SK-N-SH (cell line): Measurements from ENCODE around the gene WDFY1. TPM values are rescaled to one million over a fixed set of nuclear protein-coding genes. Genes with fewer than 3 reads are reported as not detected.
A peak's percentile ranks its signal among the peaks of the same experiment; 100 is the strongest.

Experiments used
- CTCF ChIA-PET: fragments of 300-600, 350-600 bp; formaldehyde crosslinking; extraction: SDS; loops from one replicate; lab custom pipeline; 2021; lab: Yijun Ruan, JAX
- POLR2A ChIA-PET: fragments of 350-600 bp; sonication (Branson Sonifier 250); formaldehyde crosslinking; extraction: SDS; loops from one replicate; lab custom pipeline; 2020; ENCODE audit warnings: antibody characterized with exemption, inconsistent platforms; lab: Yijun Ruan, JAX
- DNase-seq: peaks from one replicate; pipeline ENCODE4 v3.0.0; 2012
- H2AFZ ChIP-seq: fragments of 200-600 bp; sonication (generic); 2 replicates; pipeline ENCODE4 v1.8.1; 2016; ENCODE audit warnings: antibody characterized with exemption, mild to moderate bottlenecking, low read depth
- H3F3A ChIP-seq: fragments of 200-600 bp; sonication (generic); replicated peaks from 2 replicates; pipeline ENCODE3; 2016; ENCODE audit warnings: antibody characterized with exemption, mild to moderate bottlenecking; ENCODE audit not compliant: insufficient read depth
- H3K27ac ChIP-seq, 2 experiments: fragments of 200-500 bp in 1 of 2; fragments of 200-600 bp in 1 of 2; sonication (Bioruptor generic) in 1 of 2; sonication (generic), shearing (Covaris generic) in 1 of 2; 2 replicates each; pipeline versions ENCODE4 v1.5.1 to v1.6.1; 2014 to 2016; ENCODE audit warnings: low read depth in 2 of 2, inconsistent platforms in 1 of 2, low read length in 1 of 2, mild to moderate bottlenecking in 1 of 2, mixed read lengths in 1 of 2
- H3K27me3 ChIP-seq: fragments of 200-600 bp; sonication (generic), shearing (Covaris generic); 2 replicates; pipeline ENCODE4 v1.6.1; 2016; ENCODE audit warnings: mixed run types; ENCODE audit not compliant: insufficient read depth
- H3K36me3 ChIP-seq, 2 experiments: fragments of 200-500 bp in 1 of 2; fragments of 200-600 bp in 1 of 2; sonication (Bioruptor generic) in 1 of 2; sonication (generic) in 1 of 2; replicated peaks in 1 of 2; 2 replicates each; pipeline versions ENCODE3 to v1.5.1; 2014 to 2016; ENCODE audit warnings: low read length in 1 of 2, mild to moderate bottlenecking in 1 of 2; ENCODE audit not compliant: insufficient read depth in 2 of 2, control insufficient read depth in 1 of 2
- H3K4me1 ChIP-seq, 2 experiments: fragments of 200-500 bp in 1 of 2; fragments of 200-600 bp in 1 of 2; sonication (Bioruptor generic) in 1 of 2; sonication (generic), shearing (Covaris generic) in 1 of 2; 2 replicates each; pipeline versions ENCODE4 v1.5.1 to v1.6.1; 2014 to 2016; ENCODE audit warnings: low read depth in 1 of 2, low read length in 1 of 2, mixed run types in 1 of 2; ENCODE audit not compliant: insufficient read depth in 2 of 2, control insufficient read depth in 1 of 2
- H3K4me2 ChIP-seq: fragments of 200-600 bp; sonication (generic), shearing (Covaris generic); 2 replicates; pipeline ENCODE4 v1.6.1; 2017; ENCODE audit warnings: mixed run types
- H3K4me3 ChIP-seq, 2 experiments: fragments of 200-500 bp in 1 of 2; fragments of 200-600 bp in 1 of 2; sonication (Bioruptor generic) in 1 of 2; sonication (generic), shearing (Covaris generic) in 1 of 2; 2 replicates each; pipeline versions ENCODE4 v1.5.1 to v1.8.1; 2014 to 2016; ENCODE audit warnings: low read depth in 2 of 2, inconsistent platforms in 1 of 2, low read length in 1 of 2, mild to moderate bottlenecking in 1 of 2, mixed read lengths in 1 of 2, moderate library complexity in 1 of 2
- H3K79me2 ChIP-seq: fragments of 200-600 bp; sonication (generic); 2 replicates; pipeline ENCODE4 v1.8.1; 2017; ENCODE audit warnings: mild to moderate bottlenecking; ENCODE audit not compliant: insufficient read depth
- H3K9ac ChIP-seq: fragments of 200-600 bp; sonication (generic); 2 replicates; pipeline ENCODE4 v1.6.1; 2017; ENCODE audit warnings: mixed run types
- H3K9me2 ChIP-seq: fragments of 200-600 bp; sonication (generic); 2 replicates; pipeline ENCODE4 v1.6.1; 2017; ENCODE audit warnings: mixed run types
- H3K9me3 ChIP-seq: fragments of 200-600 bp; sonication (generic); 2 replicates; pipeline ENCODE4 v1.6.1; 2017; ENCODE audit warnings: mixed run types, mild to moderate bottlenecking, moderate library complexity
- H4K20me1 ChIP-seq: fragments of 200-600 bp; sonication (generic); 2 replicates; pipeline ENCODE4 v1.6.1; 2017; ENCODE audit warnings: mild to moderate bottlenecking, mixed run types; ENCODE audit not compliant: insufficient read depth
- CHD2 ChIP-seq: fragments of 150-350 bp; IDR thresholded peaks from 2 replicates; pipeline ENCODE4 v1.6.1; 2018; ENCODE audit warnings: low read length; ENCODE audit not compliant: partially characterized antibody
- ELF1 ChIP-seq: IDR thresholded peaks from 2 replicates; pipeline ENCODE4 v1.4.0; 2012
- EZH2phosphoT487 ChIP-seq: fragments of 200-600 bp; sonication (generic); IDR thresholded peaks from 2 replicates; pipeline ENCODE4 v1.6.1; 2017; ENCODE audit warnings: low read depth, mixed run types, mild to moderate bottlenecking, antibody characterized with exemption, moderate library complexity, borderline replicate concordance
- FOXM1 ChIP-seq: IDR thresholded peaks from 2 replicates; pipeline ENCODE4 v1.4.0; 2012; ENCODE audit warnings: low read depth, mild to moderate bottlenecking
- GABPA ChIP-seq: IDR thresholded peaks from 2 replicates; pipeline ENCODE4 v1.4.0; 2012; ENCODE audit warnings: low read depth, mild to moderate bottlenecking
- GATA2 ChIP-seq: sonication (generic); formaldehyde crosslinking; IDR thresholded peaks from 2 replicates; pipeline ENCODE4 v1.5.0; 2020; ENCODE audit warnings: mild to moderate bottlenecking, missing genetic modification reagents
- MXI1 ChIP-seq: IDR thresholded peaks from 2 replicates; pipeline ENCODE4 v1.6.1; 2012; ENCODE audit warnings: mild to moderate bottlenecking, low read depth, low read length, improper control_type of control experiment
- NRF1 ChIP-seq: IDR thresholded peaks from 2 replicates; pipeline ENCODE4 v1.6.1; 2012; ENCODE audit warnings: low read depth, mild to moderate bottlenecking, low read length
- PBX3 ChIP-seq: IDR thresholded peaks from 2 replicates; pipeline ENCODE4; 2012
- RAD21 ChIP-seq: IDR thresholded peaks from 2 replicates; pipeline ENCODE4 v1.6.1; 2012; ENCODE audit warnings: mild to moderate bottlenecking, low read length
- REST ChIP-seq: IDR thresholded peaks from 2 replicates; pipeline ENCODE4 v1.6.1; 2012; ENCODE audit warnings: mild to moderate bottlenecking, low read depth, low read length, moderate library complexity
- RXRA ChIP-seq: IDR thresholded peaks from 2 replicates; pipeline ENCODE4 v1.4.0; 2012; ENCODE audit warnings: low read depth, mild to moderate bottlenecking, borderline replicate concordance
- SMC3 ChIP-seq: IDR thresholded peaks from 2 replicates; pipeline ENCODE4 v1.6.1; 2012; ENCODE audit warnings: low read depth, low read length, improper control_type of control experiment
- TAF1 ChIP-seq: IDR thresholded peaks from 2 replicates; pipeline ENCODE4 v1.6.1; 2012; ENCODE audit warnings: low read depth, mild to moderate bottlenecking, low read length, moderate library complexity, borderline replicate concordance
- TCF12 ChIP-seq: IDR thresholded peaks from 2 replicates; pipeline ENCODE4 v1.4.0; 2012
- WGBS: methylation state at CpG from one replicate; pipeline ENCODE4 v1.1.6; 2017; ENCODE audit warnings: low lambda C conversion rate; 5-methylcytosine and 5-hydroxymethylcytosine counted together
- polyA plus RNA-seq, 3 experiments: library from polyadenylated mRNA; depleted of rRNA; stranded (reverse); fragments of >200 nt; gene quantifications; 2 replicates each; pipeline ENCODE4 v1.2.3, GENCODE V29; 2012
- TF ChIP-seq, protein P1 (sequence below): fragments of 200-600 bp; sonication (generic); IDR thresholded peaks from 2 replicates; pipeline ENCODE4 v1.6.1; 2017; ENCODE audit warnings: antibody characterized with exemption, mild to moderate bottlenecking, moderate library complexity
- TF ChIP-seq, protein P2 (sequence below): IDR thresholded peaks from 2 replicates; pipeline ENCODE4 v1.4.0; 2012; ENCODE audit warnings: low read depth

WDFY1 gene
- polyA plus RNA-seq, 1 of the 3 experiments (the other 2 are of a cell fraction), result 21.7 TPM

DNA sequence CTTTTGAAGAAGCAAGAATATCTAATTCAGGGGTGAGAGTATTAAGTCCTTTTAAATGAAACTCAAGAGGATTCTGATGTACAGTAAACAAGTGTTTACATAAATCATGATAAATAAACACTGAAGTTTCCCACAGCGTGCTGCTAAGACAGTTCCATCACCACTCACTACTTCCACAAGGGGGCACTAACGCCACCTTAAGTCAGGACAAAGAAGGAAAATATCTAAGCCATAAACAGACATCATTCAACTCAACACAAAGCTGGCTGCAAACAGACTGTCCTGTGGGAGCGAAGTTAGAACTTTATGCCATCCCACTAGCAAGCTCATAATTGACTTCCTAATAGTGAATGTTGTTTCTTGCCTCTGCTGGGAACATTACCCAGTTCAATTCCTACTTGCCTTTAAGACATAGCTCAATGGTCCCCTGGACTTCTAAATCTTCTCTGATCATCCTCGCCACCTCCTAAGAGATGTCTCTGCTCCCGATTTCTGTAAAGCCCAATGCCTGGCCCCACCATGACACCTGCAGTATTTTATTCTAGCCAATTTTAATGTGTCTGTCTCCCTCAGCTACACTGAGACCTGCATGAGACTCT lies 48.6 kb upstream of the WDFY1 start:
- 31% methylated on average over 5 of the region's 5 CpGs for WGBS
- H3F3A ChIP-seq, result no peaks in the 10 kb centered on the region
- H3K4me3 ChIP-seq, result no peak overlapping the region; a peak in 1 of 4 replicates
- no peaks in the 10 kb centered on the region for H4K20me1 ChIP-seq
- CTCF ChIA-PET, result interaction anchor here (0.6 to 12.0 kb wide), 65 partner anchors 9 to 1083 kb away, joined by 3 to 439 read pairs (median 4); partner anchors contain the start of genes MRPL44, SERPINE2 and WDFY1
- H3K9me2 ChIP-seq, result no peaks in the 10 kb centered on the region
- H3K27ac ChIP-seq, result no peak overlapping the region
- H3K9me3 ChIP-seq, result no peaks in the 10 kb centered on the region
- peak; percentile 69 for DNase-seq
- no peak overlapping the region for H3K9ac ChIP-seq
- peaks cover 0 to 7% of the 10 kb centered on the region in 2 experiments; a peak in 2 of 4 replicates for H3K4me1 ChIP-seq
- H2AFZ ChIP-seq, result no peak overlapping the region
- no peak overlapping the region for H3K4me2 ChIP-seq
- peaks cover 22 to 23% of the 10 kb centered on the region in 2 experiments for H3K36me3 ChIP-seq
- TF ChIP-seq REST (no peak), PBX3 (0 out of 2 replicates have a peak, but pooled peaks have one; percentile 14), NRF1 (peak; percentile 11; the same call in 1 of the 2 replicates), TAF1 (no peak), SMC3 (peak; percentile 93), RAD21 (peak; percentile 90)
- TF ChIP-seq, protein P1, sequence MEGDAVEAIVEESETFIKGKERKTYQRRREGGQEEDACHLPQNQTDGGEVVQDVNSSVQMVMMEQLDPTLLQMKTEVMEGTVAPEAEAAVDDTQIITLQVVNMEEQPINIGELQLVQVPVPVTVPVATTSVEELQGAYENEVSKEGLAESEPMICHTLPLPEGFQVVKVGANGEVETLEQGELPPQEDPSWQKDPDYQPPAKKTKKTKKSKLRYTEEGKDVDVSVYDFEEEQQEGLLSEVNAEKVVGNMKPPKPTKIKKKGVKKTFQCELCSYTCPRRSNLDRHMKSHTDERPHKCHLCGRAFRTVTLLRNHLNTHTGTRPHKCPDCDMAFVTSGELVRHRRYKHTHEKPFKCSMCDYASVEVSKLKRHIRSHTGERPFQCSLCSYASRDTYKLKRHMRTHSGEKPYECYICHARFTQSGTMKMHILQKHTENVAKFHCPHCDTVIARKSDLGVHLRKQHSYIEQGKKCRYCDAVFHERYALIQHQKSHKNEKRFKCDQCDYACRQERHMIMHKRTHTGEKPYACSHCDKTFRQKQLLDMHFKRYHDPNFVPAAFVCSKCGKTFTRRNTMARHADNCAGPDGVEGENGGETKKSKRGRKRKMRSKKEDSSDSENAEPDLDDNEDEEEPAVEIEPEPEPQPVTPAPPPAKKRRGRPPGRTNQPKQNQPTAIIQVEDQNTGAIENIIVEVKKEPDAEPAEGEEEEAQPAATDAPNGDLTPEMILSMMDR, result peak; percentile 87
- TF ChIP-seq, all 33 proteins: peak for 5
- Histone ChIP-seq H3K79me2 (no peaks in the 10 kb centered on the region), H3K27me3 (no peaks in the 10 kb centered on the region)
- POLR2A ChIA-PET, result interaction anchor here (0.8 kb wide), 1 partner anchor 289 kb away, joined by 4 read pairs; no protein-coding TSS in a partner anchor

GRCh38 chr2:223991611-223992010 lies 46.5 kb upstream of the WDFY1 start:
- Histone ChIP-seq H3K4me1 (peaks cover 0 to 7% of the 10 kb centered on the region in 2 experiments; a peak in 2 of 4 replicates), H3K9ac (no peak overlapping the region), H3K9me3 (no peaks in the 10 kb centered on the region), H3K4me3 (no peak overlapping the region), H3K79me2 (no peaks in the 10 kb centered on the region), H3K4me2 (no peak overlapping the region), H4K20me1 (no peaks in the 10 kb centered on the region), H3F3A (no peaks in the 10 kb centered on the region), H3K9me2 (no peaks in the 10 kb centered on the region), H3K27me3 (no peaks in the 10 kb centered on the region), H3K27ac (no peak overlapping the region), H2AFZ (no peak overlapping the region), H3K36me3 (peaks cover 25 to 28% of the 10 kb centered on the region in 2 experiments)
- WGBS, result 94% methylated on average over 12 of the region's 12 CpGs
- TF ChIP-seq GABPA (no peak), RAD21 (no peak), CHD2 (no peak), TAF1 (no peak), RXRA (no peak), NRF1 (no peak), GATA2 (CRISPR knock-in tag) (no peak), FOXM1 (no peak), EZH2phosphoT487 (no peak), MXI1 (no peak), ELF1 (no peak), TCF12 (no peak)
- TF ChIP-seq, protein P2, sequence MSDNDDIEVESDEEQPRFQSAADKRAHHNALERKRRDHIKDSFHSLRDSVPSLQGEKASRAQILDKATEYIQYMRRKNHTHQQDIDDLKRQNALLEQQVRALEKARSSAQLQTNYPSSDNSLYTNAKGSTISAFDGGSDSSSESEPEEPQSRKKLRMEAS, result no peak
- ChIA-PET POLR2A (no interaction called here), CTCF (interaction anchor here (0.7 to 12.0 kb wide), 4 partner anchors 17 to 291 kb away, joined by 3 to 439 read pairs (median 133); no protein-coding TSS in a partner anchor)
- no peak for DNase-seq
